SK-MEL-5 (cell line): ENCODE measurements around the gene PLXNA2. TPM values are rescaled to one million over a fixed set of nuclear protein-coding genes. Genes with fewer than 3 reads are reported as not detected.

Experiments used
- DNase-seq: peaks from one replicate; pipeline ENCODE4 v3.0.0-alpha.2; 2016; ENCODE audit warnings: low read depth, low spot score
- in situ Hi-C: cut with HindIII; loops from 2 replicates; pipeline ENCODE4 v1.10.0; 2016; ENCODE audit warnings: low sequenced_read_pairs, high pct_unique_total_duplicates, low pct_unique_long_range_greater_than_20kb
- total RNA-seq: library from RNA; depleted of rRNA; stranded (reverse); fragments of >200 nt; shearing (Covaris generic); gene quantifications from 2 replicates; pipeline ENCODE4 v1.2.3, GENCODE V29; 2014

PLXNA2 gene
- total RNA-seq, 1 experiment from 2014 or later: 0.34 TPM

- DNase-seq: peak; percentile 77
- in situ Hi-C loops: no loop called here
These were observed 111.8 kb downstream of the PLXNA2 start for GRCh38 chr1:208132287-208132882.

DNA sequence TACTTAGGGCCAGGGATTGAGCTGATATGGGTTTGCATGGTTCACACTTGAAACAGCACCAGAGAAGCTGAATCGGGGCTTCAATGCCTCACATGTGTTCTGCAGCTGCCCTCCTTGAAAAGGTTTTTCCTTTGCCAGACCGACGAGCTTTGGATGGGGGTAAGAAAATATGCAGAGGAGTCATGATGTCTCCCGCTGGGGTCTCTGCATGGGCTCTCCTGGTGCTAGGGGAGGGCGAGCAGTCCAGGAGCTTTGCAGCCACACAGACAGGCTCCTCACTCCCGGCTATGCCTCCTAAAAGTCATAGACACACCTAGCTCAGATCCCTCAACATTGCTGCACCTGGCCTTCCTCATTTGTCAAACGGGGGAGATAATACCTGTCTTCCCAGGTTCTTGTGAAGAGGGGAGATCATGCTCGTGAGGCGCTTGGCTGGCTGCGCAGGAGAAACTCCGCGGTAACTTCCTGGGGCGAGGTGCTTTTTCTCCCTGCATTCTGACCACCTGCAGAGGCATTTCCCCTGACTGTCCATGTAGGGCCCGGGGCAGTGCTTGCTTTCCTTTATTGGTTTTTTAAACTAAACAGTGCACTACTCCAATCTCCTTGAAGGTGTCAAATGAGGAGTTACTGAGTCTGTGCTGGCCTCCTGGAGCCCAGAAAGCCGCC is 112.4 kb downstream of the PLXNA2 start:
- no peak for DNase-seq
- in situ Hi-C loops: no loop called here

GRCh38 chr1:208129487-208129886 is 114.7 kb downstream of the PLXNA2 start:
- in situ Hi-C loops: no loop called here
- no peak for DNase-seq

- DNase-seq: no peak
- in situ Hi-C loops: no loop called here
These were observed 115.1 kb downstream of the PLXNA2 start for GRCh38 chr1:208129060-208129459.

DNA sequence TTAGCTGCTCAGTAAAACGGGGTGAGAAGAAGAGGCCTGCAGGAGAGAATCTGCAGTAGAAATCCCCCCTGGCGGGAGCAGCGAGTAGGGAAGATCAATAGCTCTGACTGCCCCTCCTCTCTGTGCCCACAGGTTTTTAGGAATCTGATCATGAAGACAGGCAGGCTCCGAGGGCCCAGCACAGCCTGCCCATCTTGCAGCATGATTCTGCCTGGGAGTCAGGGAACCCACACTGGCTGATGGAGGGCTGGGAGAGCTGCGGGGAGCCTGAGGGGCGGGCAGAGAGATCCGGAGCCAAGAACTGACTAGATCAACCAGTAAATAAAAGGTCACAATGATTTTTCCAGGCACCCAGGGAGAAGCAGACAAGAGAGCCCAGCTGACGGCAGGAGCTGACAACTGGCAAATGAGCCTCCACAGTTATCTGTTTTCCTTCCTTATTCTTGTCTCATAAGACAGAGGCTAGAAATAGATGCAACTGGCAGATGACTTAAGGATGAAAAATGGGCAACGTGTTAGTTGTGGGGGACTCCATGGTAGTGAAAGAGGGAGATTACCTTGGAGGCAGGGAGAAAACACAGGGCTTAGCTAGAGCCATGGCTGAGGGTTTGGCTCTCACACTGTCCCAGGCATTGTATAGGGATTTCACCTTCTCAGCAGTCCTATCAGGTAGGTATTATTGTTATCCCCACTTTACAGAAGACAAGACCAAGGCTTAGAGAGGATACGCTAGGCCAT is 116.2 kb downstream of the PLXNA2 start:
- in situ Hi-C loops: no loop called here

GRCh38 chr1:208127284-208127683 is 116.9 kb downstream of the PLXNA2 start:
- in situ Hi-C loops: no loop called here
- DNase-seq: no peak

More for the DNA sequence above, 116.2 kb downstream of the PLXNA2 start:
- DNase-seq: no peak

- in situ Hi-C loops: no loop called here
- DNase-seq: no peak
These were observed 118.1 kb downstream of the PLXNA2 start for GRCh38 chr1:208126108-208126507.

GRCh38 chr1:208122612-208123358 is 121.4 kb downstream of the PLXNA2 start:
- in situ Hi-C loops: no loop called here
- no peak for DNase-seq

- no peak for DNase-seq
- in situ Hi-C loops: no loop called here
These were observed 122.3 kb downstream of the PLXNA2 start for GRCh38 chr1:208121813-208122364.

- DNase-seq: peak; percentile 68
- in situ Hi-C loops: no loop called here
These were observed 123.8 kb downstream of the PLXNA2 start for GRCh38 chr1:208120431-208120790.

DNA sequence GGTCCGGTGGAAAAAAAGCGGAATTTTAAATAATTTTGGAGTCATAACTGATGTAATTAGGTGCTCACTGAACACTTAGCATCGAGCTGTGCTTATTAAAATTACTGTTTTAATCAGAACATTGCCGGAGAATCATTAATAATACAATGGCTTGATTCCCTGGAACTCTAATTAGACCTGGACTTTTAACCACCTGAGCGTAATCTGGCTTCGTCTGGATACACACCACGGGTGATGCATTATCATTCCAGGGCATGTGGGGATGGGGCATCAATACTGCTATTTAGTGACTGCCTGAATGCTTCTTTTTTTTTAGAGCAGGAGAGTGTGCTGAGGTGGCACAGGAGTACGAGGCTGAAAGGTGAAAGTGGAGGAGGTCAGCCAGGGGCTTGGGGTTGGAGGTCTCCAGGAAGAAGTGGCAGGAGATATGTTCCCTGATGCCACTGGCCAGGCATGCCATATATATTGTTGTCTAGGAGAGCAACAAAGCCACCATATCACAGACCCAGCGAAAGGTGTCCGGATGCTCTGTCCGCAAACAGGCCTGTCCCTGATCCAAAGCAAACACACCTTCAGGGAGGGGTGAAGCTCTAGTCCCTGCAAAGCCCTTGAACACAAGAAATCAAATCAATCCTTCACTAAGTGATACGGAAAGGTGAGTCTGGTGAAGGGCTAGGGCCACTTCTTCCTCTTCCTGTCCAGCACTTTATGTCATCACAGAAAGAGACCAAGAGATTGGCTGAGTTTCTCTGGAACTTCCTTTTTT is 125.2 kb downstream of the PLXNA2 start:
- in situ Hi-C loops: no loop called here
- DNase-seq: no peak

- in situ Hi-C loops: no loop called here
- no peak for DNase-seq
These were observed 125.9 kb downstream of the PLXNA2 start for GRCh38 chr1:208118306-208118705.

DNA sequence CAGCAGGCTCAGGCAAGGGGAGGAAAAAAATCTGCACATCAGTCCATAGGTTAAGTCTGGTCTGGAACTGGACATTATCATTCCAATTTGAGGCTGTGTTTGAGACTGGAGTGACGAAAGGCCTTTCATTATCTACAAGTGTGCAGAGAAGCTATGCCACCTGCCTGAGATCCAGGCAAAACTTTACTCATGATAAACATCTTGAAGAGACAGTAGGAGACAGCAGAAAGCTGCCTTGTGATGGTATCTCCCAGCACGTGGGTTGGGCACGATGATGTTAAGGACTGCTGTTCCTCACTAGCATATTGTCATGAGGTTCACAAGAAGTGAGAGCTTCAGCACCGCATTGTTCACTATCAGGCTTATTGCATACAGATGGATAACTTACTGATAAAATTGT is 126.4 kb downstream of the PLXNA2 start:
- in situ Hi-C loops: no loop called here
- DNase-seq: no peak

- no peak for DNase-seq
- in situ Hi-C loops: no loop called here
These were observed 126.8 kb downstream of the PLXNA2 start for GRCh38 chr1:208117409-208117808.

DNA sequence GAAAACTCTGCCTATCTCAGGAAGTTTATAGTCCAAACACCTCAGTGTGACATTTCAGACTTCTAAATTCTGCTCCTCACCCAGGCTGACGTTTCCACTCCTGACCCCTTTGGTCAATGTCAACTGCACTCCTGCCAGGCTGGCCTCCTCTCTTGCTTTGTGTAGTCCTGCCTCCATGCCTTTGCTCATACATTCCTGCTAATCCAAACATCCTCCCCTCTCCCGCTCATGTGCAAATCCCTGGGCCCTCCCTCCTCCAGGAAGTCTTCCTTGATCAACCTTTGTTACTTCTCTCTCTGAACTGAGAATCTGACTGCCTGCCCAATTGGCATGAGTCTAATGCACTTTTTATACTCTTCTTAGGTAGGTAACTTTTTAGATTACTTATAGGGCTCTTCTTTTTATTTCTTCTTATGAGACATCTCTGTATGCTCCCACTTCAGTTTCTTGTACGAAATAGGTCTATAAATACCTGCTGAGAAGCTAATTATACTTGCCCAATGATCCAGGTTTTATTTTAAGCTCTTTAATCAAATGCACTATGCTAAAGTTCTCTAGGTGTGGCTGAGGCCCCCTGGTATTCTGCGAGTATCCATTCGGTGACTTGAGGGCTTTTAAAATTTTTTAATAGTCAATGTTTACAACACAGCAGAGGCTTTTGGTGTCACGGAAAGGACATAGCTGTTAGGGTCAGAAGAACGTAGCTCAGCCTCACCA is 128.1 kb downstream of the PLXNA2 start:
- in situ Hi-C loops: no loop called here
- no peak for DNase-seq

GRCh38 chr1:208113011-208113410 is 131.2 kb downstream of the PLXNA2 start:
- no peak for DNase-seq
- in situ Hi-C loops: no loop called here

- DNase-seq: no peak
- in situ Hi-C loops: no loop called here
These were observed 131.8 kb downstream of the PLXNA2 start for GRCh38 chr1:208112401-208112800.
